Measurements from ENCODE around the gene TESK2.
A peak's percentile ranks its signal among the peaks of the same experiment; 100 is the strongest.
"Not testable (repeated sequence)": the region's sequence is repeated elsewhere in the genome, so short reads cannot be mapped to it uniquely, and the experiment has no call there.

TESK2 gene

DNA sequence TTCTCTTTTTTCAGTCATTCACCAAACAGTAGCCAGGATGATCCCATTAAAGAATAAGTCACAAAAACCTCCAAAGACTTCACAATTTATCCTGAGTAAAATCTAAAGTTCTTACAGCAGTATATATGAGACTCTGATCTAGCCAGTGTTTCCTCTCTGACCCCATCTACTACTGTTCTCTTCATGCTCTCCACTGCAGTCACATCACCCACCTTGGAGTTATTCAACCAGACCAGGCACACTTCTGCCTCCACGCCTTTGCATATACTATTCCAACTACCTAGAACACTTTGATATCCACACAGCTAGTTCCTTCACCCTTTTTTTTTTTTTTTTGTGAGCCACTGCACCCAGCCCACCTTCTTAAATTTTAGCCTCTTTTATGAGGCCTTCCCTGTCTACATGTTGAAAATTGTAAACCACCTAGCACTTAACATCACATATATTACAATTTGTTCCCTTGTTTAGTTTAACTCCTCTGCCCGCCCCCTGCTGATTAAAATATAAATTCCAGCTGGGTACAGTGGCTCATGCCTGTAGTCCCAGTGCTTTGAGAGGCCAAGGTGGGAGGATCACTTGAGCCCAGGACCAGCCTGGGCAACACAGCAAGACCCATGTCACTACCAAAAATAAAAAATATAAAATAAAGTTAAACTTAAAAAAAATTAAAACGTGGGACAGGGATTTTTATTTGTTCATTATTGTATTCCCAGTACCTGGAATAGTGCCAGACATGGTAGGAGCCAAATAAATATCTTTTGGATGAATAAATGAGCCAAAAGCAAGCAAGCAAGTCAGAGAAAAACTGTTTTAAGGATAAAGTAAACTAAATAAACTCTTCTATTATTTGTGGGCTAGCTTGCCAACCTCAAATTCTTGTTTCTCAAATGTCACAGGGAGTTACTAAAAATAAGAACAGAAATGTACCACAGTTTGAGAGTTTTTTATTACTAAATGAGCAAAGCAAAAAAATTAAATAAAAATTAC is 115.6 kb downstream of the TESK2 start:
- DNase-seq (ENCODE audit: low read depth in 3 of 3) = no peak

DNA sequence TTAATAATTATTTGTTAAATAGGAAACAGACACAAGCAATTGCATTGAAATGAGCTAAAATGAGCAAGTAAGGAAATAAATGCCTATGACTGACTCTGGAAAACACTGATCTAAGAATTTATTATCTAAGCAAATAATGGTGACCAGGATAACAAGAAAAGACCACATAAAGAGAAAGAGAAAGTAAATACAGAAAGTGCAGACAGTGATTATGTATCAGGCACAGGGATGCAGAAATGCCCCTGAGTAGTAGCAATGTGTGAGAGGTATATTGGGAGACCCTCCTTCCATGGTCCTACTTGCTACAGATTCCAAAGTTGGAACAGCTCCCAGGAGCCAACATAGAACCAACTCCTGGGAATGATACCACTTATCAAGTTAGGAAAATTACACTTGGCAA is 117.4 kb downstream of the TESK2 start:
- no peak for DNase-seq (ENCODE audit: low read depth in 3 of 3)

DNA sequence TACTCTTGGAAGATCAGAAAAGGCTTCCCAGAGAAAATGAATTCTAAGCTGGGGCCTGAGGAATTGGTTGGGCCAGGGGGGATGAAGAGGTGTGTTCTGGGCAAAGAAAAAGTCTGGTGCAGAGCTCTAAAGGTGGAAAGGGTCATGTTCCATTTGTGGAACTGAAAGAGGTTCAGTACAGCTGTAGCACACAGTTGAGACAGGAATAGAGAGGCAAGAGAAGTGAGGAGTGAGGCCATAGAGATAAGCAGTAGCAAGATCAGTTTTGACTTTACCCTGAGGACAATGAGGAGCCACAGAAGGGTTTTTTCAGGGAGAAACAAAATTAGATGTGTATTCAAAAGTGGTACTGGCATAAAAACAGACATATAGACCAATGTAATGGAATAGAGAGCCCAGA is 120.4 kb downstream of the TESK2 start:
- no peak for DNase-seq (ENCODE audit: low read depth in 3 of 3)

GRCh38 chr1:45365051-45365450 is 125.9 kb downstream of the TESK2 start:
- DNase-seq (ENCODE audit: low read depth in 3 of 3) = no peak

DNA sequence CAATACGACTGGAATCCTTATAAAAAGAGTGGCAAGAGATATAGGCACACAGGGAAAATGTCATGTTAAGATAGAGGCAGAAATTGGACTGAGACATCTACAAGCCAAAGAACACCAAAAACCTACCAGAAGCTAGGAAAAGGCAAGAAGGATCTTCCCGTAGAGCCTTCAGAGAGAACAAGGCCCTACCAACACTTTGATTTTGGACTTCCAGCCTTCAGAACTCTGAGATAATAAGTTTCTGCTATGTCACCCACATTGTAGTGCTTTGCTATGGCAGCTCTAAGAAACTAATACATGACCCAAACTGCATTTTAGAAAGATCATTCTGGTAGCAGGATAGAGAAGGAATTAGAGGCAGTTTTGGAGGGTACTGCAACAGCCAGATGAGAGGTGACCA is 126.7 kb downstream of the TESK2 start:
- no peak for DNase-seq (ENCODE audit: low read depth in 3 of 3)

GRCh38 chr1:45360981-45361380 is 130.0 kb downstream of the TESK2 start:
- DNase-seq (ENCODE audit: low read depth in 3 of 3) = not testable (repeated sequence)

DNA sequence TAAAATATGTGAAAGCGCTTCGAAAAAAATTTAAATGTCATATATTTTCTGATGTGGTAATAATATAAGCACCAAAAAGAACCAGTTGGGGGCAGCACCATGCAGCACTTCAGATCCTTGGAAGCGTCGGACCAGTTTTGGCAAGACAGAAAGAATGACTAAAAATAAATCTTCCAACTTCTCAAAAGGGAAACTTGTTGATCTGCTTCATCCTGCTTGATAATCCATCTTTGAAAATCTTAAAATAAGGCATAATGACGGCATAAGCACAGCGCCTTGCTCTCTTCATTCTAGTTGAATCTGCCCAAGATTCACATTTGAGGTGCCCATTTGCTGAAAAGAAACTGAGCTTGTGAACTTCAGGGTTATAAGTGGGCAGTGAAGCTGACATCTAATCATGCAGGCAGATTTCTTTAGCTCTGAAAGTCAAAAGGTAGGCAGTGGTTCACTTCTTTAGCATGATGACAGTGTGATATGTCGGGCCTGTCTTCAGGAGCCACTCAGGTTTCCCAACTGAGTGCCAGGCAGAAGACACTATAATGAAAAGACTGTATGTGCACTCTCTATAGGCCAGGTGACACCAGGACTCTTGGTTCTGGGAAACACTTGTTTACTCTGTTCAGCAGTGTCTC is 131.0 kb downstream of the TESK2 start:
- DNase-seq (ENCODE audit: low read depth in 3 of 3) = peak in 2 of 3 experiments; percentile 20 to 23

- DNase-seq (ENCODE audit: low read depth in 3 of 3) = no peak
Measured at GRCh38 chr1:45356186-45356585, 134.8 kb downstream of the TESK2 start.

GRCh38 chr1:45355683-45356082 is 135.3 kb downstream of the TESK2 start:
- no peak for DNase-seq (ENCODE audit: low read depth in 3 of 3)

GRCh38 chr1:45354838-45355237 is 136.1 kb downstream of the TESK2 start:
- DNase-seq (ENCODE audit: low read depth in 3 of 3) = no peak

GRCh38 chr1:45353685-45354084 is 137.3 kb downstream of the TESK2 start:
- no peak for DNase-seq (ENCODE audit: low read depth in 3 of 3)

- no peak for DNase-seq (ENCODE audit: low read depth in 3 of 3)
Measured at GRCh38 chr1:45351508-45351907, 139.5 kb downstream of the TESK2 start.

GRCh38 chr1:45348966-45349677 is 141.8 kb downstream of the TESK2 start:
- DNase-seq (ENCODE audit: low read depth in 3 of 3) = no peak

- no peak for DNase-seq (ENCODE audit: low read depth in 3 of 3)
Measured at GRCh38 chr1:45348609-45348965, 142.4 kb downstream of the TESK2 start.

- no peak for DNase-seq (ENCODE audit: low read depth in 3 of 3)
Measured at GRCh38 chr1:45348020-45348419, 142.9 kb downstream of the TESK2 start.

GRCh38 chr1:45346473-45346872 is 144.5 kb downstream of the TESK2 start:
- no peak for DNase-seq (ENCODE audit: low read depth in 3 of 3)

DNA sequence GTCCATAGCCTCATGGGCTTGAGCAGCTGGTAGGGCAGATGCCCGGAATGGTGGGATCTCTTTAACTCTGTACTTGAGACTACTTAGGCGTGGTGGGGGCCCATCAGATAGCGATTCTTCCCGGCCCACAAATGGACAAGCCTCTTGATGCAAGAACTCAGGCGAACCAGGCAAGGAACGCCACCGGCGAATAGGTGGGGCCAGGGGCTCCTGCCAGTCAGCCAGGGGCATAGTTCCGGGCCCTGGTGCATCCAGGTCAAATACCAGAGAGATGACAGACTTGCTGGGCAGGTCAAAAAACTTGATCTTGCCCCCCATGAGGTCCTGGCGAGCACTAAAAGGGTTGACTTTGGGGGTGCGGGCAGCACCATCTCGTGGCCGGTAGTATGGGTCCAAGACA is 145.9 kb downstream of the TESK2 start:
- no peak for DNase-seq (ENCODE audit: low read depth in 3 of 3)

- no peak for DNase-seq (ENCODE audit: low read depth in 3 of 3)
Measured at GRCh38 chr1:45344499-45344898, 146.5 kb downstream of the TESK2 start.

DNA sequence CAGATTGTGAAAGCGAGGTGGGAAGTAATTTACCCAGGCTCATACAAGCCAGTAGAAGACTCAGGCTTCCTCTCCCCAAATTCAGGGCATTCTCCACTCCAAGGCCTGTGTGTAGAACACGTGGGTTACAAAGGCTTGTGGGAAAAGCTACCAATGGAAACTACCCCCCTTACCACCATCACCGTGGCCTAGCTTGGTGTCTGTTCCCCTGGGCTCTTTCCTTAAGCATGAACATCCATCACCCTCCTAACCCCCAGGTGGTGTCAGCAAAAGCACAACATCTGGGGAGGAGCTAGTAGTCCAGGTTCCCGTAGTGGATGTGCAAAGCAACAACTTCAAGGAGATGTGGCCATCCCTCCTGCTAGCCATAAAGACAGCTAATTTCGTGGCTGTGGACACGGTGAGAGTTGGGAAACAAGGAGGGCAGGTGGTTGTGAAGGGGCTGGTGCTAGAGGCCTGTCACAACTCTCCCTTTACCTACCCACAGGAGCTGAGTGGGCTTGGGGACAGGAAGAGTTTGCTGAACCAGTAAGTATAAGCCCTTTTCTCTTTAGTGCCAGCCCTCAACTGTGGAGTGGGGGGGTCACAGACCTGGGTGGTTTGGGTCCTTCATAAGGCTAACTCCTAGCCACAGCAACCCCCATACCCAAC is 150.0 kb downstream of the TESK2 start:
- DNase-seq (ENCODE audit: low read depth in 3 of 3) = no peak

DNA sequence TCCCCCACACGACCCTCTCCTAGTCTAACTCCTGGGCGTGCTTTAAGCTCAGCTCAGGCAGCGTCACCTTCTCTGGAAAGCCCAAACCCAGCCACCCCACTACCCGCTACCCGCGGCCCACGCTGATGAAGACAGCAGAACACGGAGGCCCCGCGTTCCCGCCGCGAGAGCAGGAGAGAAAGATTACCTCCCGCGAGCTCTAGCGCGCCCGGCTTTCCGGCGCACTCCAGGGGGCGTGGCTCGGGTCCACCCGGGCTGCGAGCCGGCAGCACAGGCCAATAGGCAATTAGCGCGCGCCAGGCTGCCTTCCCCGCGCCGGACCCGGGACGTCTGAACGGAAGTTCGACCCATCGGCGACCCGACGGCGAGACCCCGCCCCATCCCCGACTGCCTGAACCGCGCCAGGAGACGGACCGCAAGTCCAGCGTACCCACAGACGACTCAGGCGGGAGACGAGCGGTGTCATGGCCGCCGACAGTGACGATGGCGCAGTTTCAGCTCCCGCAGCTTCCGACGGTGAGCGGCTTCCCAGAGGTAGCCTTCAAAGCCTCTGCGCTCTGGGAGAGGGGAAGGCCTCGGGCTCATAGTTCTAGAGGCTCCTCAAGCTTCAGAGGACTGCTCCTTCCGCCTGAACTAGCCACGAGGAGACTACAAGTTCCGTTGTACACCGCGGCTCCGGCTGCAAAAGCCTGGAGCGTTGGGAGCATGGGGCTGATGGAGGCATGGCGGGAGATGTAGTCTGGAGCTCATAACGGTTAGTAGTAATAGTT is 151.0 kb downstream of the TESK2 start, which contains the start of the genes MUTYH and TOE1:
TSS of gene MUTYH (minus strand) at position 652 of the 770 bp plus-strand sequence. CDS start 5,935 bp downstream, outside the sequence.
TSS of gene TOE1 (plus strand) at position 382 of the 770 bp plus-strand sequence. CDS start at position 465, 83 bp downstream.
- peak; percentile 81 to 85 (median 83) for DNase-seq (ENCODE audit: low read depth in 3 of 3)
